GM12892 (cell line): Measurements from ENCODE around the gene APLF.

ENCODE experiments used
- POLR2A ChIP-seq: IDR thresholded peaks from 2 replicates; pipeline ENCODE4 v1.6.1; 2011; ENCODE audit warnings: low read depth, low read length, control low read depth
- POLR2AphosphoS5 ChIP-seq: IDR thresholded peaks from 2 replicates; pipeline ENCODE4 v1.6.1; 2011; ENCODE audit warnings: low read depth, low read length, control low read depth
- TAF1 ChIP-seq: IDR thresholded peaks from 2 replicates; pipeline ENCODE4 v1.6.1; 2011; ENCODE audit warnings: low read depth, mild to moderate bottlenecking, control low read depth, low read length, borderline replicate concordance

- TF ChIP-seq POLR2A (no peak), POLR2AphosphoS5 (no peak), TAF1 (no peak)
These were observed 15.1 kb upstream of the APLF start for GRCh38 chr2:68452158-68452900.
